ENCODE data around the gene GJB3. TPM values are rescaled to one million over a fixed set of nuclear protein-coding genes. Genes with fewer than 3 reads are reported as not detected.

The GJB3 gene
- polyA plus RNA-seq, 6 donors from 2014 or later = not detected

DNA sequence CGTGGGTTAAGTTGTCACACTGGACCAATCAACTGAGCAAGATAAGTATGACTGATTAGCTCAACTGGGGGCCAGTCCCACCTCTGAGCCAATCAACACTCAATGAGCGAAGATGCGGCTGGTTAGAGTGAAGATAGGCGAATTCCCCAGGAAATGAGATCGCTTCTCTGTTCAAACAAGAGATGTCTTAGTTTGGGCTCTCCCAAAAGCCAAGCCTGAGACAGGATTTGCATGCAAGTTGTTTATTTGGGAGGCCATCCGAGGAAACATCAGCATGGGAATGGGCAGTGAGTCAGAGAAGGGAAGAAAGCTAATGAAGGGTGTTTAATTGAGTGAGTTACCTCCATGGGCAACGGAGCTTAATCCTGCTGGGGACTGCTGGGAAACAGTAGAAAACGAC, 31.0 kb upstream of the GJB3 start:
- no peak for ATAC-seq (ENCODE audit: low read depth in 2 of 2)
- no peak for DNase-seq
- no peak overlapping the region for H3K27ac Mint-ChIP-seq

DNA sequence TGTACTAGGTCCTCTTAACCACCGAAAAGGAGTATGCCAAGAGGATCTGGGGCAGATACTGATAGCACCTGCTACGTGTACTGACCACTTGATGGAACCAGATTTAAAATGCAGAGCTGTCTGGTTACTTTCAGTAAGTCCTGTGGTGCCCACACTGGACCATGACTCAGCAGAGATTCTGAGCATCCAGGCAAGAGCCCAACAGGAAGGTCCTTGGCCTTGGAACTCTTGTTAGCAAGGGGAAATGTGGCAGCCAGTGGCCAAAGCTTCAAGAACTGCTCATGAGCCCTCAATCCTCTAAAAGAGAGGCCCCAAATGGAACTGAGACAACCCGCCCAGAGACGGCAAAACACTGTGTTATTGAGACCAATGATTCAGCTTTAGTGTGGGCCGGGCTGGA, 30.4 kb upstream of the GJB3 start:
- H3K27ac Mint-ChIP-seq = no peak overlapping the region
- no peaks in the 10 kb centered on the region for H3K36me3 Mint-ChIP-seq
- DNase-seq (no peak), ATAC-seq (ENCODE audit: low read depth in 2 of 2) (no peak)
- no peak overlapping the region for H3K4me3 Mint-ChIP-seq
- no peaks in the 10 kb centered on the region for H3K4me1 Mint-ChIP-seq
- H3K27me3 Mint-ChIP-seq = peaks cover 9 to 27% (median 25%) of the 10 kb centered on the region in 3 donors
- H3K9me3 Mint-ChIP-seq = peaks cover 0 to 1% (median 0%) of the 10 kb centered on the region in 7 donors

More for the DNA sequence above, 31.0 kb upstream of the GJB3 start:
- peaks cover 9 to 31% (median 27%) of the 10 kb centered on the region in 3 donors for H3K27me3 Mint-ChIP-seq
- H3K36me3 Mint-ChIP-seq = no peaks in the 10 kb centered on the region
- no peak overlapping the region for H3K4me3 Mint-ChIP-seq
- H3K9me3 Mint-ChIP-seq = peaks cover 0 to 1% (median 0%) of the 10 kb centered on the region in 7 donors
- no peaks in the 10 kb centered on the region for H3K4me1 Mint-ChIP-seq

DNA sequence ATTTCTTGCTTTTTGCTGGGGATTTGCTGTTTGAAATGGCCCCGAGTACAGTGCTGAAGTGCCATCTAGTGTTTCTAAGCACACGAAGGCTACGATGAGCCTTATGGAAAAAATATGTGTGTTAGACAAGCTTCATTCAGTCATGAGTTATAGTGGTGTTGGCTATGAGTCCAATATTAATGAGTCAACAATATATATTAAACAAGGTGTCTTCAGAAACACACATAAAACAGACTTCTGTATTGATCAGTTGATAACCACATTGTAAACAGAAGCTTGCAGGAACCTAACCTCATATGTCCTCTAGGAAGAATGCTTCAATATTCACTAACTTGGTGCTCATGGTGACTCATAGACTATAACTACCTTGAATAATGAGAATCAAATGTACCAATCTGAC, 27.9 kb upstream of the GJB3 start:
- no peaks in the 10 kb centered on the region for H3K36me3 Mint-ChIP-seq
- peaks cover 0 to 3% (median 0%) of the 10 kb centered on the region in 7 donors for H3K9me3 Mint-ChIP-seq
- no peak for DNase-seq

GRCh38 chr1:34754964-34755637, 25.9 kb upstream of the GJB3 start, which contains the start of gene GJB5:
GJB5 (plus strand) TSS chr1:34755047; CDS start chr1:34757331, 2,284 bp downstream.
- Mint-ChIP-seq H3K27ac (peak within 1 kb of the TSS in 1 of 6 donors; percentile 0), H3K9me3 (peaks cover 0 to 3% (median 0%) of the 10 kb centered on the region in 7 donors), H3K36me3 (no peaks in the 10 kb centered on the region), H3K4me1 (no peaks in the 10 kb centered on the region), H3K4me3 (peak within 1 kb of the TSS in 1 of 8 donors; percentile 77), H3K27me3 (peaks cover 9 to 25% (median 17%) of the 10 kb centered on the region in 3 donors)
- no peak for DNase-seq
- no peak for ATAC-seq (ENCODE audit: low read depth in 2 of 2)

More for the DNA sequence above, 27.9 kb upstream of the GJB3 start:
- no peak for ATAC-seq (ENCODE audit: low read depth in 2 of 2)
- no peaks in the 10 kb centered on the region for H3K4me1 Mint-ChIP-seq
- H3K27me3 Mint-ChIP-seq = peaks cover 13 to 19% (median 19%) of the 10 kb centered on the region in 3 donors
- no peak overlapping the region for H3K27ac Mint-ChIP-seq
- H3K4me3 Mint-ChIP-seq = no peak overlapping the region

DNA sequence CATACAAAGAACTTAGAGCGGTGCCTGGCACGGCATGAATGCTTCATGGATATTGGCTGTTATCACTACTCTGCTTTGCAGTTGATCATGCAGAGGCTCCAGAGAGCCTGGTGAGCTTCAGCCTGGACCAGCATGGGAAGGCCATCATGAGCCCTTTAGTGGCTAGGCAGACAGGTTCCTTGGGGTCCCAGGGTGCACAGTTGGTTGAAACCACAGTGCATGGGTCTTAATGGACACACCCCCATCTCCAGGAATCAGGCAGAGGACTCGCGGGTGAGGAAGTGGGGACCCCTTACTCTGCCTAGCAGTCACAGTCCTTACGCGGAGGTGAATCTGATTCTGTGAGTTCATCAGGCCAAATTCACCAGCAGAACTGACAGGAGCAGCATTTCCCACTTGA, 25.1 kb upstream of the GJB3 start:
- ATAC-seq (ENCODE audit: low read depth in 2 of 2) = no peak

DNA sequence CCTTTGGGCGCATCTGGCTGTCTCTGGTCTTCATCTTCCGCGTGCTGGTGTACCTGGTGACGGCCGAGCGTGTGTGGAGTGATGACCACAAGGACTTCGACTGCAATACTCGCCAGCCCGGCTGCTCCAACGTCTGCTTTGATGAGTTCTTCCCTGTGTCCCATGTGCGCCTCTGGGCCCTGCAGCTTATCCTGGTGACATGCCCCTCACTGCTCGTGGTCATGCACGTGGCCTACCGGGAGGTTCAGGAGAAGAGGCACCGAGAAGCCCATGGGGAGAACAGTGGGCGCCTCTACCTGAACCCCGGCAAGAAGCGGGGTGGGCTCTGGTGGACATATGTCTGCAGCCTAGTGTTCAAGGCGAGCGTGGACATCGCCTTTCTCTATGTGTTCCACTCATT, 23.6 kb upstream of the GJB3 start:
- DNase-seq = no peak
- Mint-ChIP-seq H3K4me1 (no peaks in the 10 kb centered on the region), H3K27me3 (peaks cover 9 to 26% (median 25%) of the 10 kb centered on the region in 3 donors), H3K4me3 (no peak overlapping the region), H3K36me3 (no peaks in the 10 kb centered on the region), H3K9me3 (peaks cover 0 to 3% (median 0%) of the 10 kb centered on the region in 7 donors), H3K27ac (no peak overlapping the region)
- no peak for ATAC-seq (ENCODE audit: low read depth in 2 of 2)

More for the DNA sequence above, 25.1 kb upstream of the GJB3 start:
- Mint-ChIP-seq H3K36me3 (no peaks in the 10 kb centered on the region), H3K27me3 (peaks cover 9 to 23% (median 18%) of the 10 kb centered on the region in 3 donors), H3K4me3 (peak overlapping the region in 1 of 8 donors; percentile 77), H3K27ac (no peak overlapping the region), H3K9me3 (peaks cover 0 to 3% (median 0%) of the 10 kb centered on the region in 7 donors), H3K4me1 (no peaks in the 10 kb centered on the region)
- no peak for DNase-seq

- Mint-ChIP-seq H3K36me3 (no peaks in the 10 kb centered on the region), H3K4me3 (no peak overlapping the region), H3K9me3 (peaks cover 0 to 3% (median 0%) of the 10 kb centered on the region in 7 donors), H3K4me1 (no peaks in the 10 kb centered on the region), H3K27me3 (peaks cover 12 to 32% (median 30%) of the 10 kb centered on the region in 3 donors), H3K27ac (no peak overlapping the region)
- DNase-seq = no peak
- no peak for ATAC-seq (ENCODE audit: low read depth in 2 of 2)
These were observed 22.3 kb upstream of the GJB3 start for GRCh38 chr1:34758751-34759150.

DNA sequence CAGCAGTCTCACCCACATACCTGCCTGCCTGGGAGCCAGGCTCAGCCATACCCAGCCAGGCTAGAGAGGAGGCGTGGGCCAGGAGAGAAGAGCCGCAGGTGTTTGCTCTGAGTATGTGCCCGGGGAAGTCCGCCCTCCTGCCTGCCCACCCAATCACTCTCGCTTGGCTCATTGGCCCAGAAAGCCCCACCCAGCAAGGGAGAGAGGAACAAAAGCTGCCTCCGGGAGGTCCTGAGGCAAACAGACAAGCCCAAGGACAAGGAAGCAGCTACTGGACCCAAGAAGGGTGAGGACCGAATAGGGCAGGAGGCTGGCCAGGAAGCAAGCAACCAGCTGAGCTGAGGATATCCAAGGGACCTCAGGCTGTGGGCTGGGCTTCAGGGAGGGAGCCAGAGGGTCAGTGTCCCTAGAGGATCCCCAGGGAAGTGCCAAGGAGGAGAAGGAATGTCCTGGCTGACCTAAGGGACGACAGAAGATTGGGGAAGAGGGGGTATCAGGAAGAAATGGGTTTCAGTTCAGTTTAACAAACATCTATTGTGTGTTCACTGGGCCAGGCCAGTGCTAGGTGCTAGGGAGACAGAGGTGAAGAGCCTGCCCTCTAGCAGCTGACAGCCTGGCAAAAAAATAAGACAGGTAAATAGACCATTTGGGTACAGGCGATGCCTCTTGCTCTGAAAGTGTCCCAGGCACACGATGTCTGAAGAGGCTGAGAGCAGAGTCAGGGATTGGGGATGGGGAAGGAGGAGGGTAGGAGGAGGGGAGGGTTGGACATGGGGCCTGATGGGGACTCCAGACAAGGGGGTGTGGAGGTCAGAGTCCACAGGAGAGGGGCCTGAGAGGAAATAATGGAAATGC, 21.3 kb upstream of the GJB3 start, which contains the start of gene GJB4:
Gene GJB4 (plus strand): TSS at position 238 of the 855 bp plus-strand sequence. CDS start 1,515 bp downstream, outside the sequence.
- Mint-ChIP-seq H3K36me3 (no peaks in the 10 kb centered on the region), H3K4me3 (no peak within 1 kb of the TSS), H3K27ac (peak within 1 kb of the TSS in 1 of 6 donors; percentile 7), H3K9me3 (peaks cover 0 to 3% (median 0%) of the 10 kb centered on the region in 7 donors), H3K4me1 (no peaks in the 10 kb centered on the region), H3K27me3 (peaks cover 12 to 30% (median 26%) of the 10 kb centered on the region in 3 donors)
- no peak for ATAC-seq (ENCODE audit: low read depth in 2 of 2)
- no peak for DNase-seq

- H3K9me3 Mint-ChIP-seq = peaks cover 0 to 3% (median 0%) of the 10 kb centered on the region in 7 donors
- H3K27me3 Mint-ChIP-seq = peaks cover 12 to 30% (median 26%) of the 10 kb centered on the region in 3 donors
- ATAC-seq (ENCODE audit: low read depth in 2 of 2) = no peak
- H3K36me3 Mint-ChIP-seq = no peaks in the 10 kb centered on the region
- no peak overlapping the region for H3K4me3 Mint-ChIP-seq
- no peaks in the 10 kb centered on the region for H3K4me1 Mint-ChIP-seq
- no peak overlapping the region for H3K27ac Mint-ChIP-seq
- DNase-seq = no peak
These were observed 19.7 kb upstream of the GJB3 start for GRCh38 chr1:34761176-34761761.

DNA sequence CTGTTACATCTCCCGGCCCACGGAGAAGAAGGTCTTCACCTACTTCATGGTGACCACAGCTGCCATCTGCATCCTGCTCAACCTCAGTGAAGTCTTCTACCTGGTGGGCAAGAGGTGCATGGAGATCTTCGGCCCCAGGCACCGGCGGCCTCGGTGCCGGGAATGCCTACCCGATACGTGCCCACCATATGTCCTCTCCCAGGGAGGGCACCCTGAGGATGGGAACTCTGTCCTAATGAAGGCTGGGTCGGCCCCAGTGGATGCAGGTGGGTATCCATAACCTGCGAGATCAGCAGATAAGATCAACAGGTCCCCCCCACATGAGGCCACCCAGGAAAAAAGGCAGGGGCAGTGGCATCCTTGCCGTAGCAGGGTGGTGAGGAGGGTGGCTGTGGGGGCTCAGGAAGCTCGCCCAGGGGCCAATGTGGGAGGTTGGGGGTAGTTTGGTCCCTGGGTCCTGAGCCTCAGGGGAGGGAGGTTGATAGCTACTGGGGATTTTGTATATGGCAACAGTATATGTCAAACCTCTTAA, 19.2 kb upstream of the GJB3 start:
- no peaks in the 10 kb centered on the region for H3K36me3 Mint-ChIP-seq

GRCh38 chr1:34762474-34763141, 18.4 kb upstream of the GJB3 start:
- H3K27me3 Mint-ChIP-seq = peaks cover 12 to 29% (median 26%) of the 10 kb centered on the region in 3 donors
- H3K27ac Mint-ChIP-seq = no peak overlapping the region
- no peaks in the 10 kb centered on the region for H3K4me1 Mint-ChIP-seq
- H3K9me3 Mint-ChIP-seq = peaks cover 0 to 3% (median 0%) of the 10 kb centered on the region in 7 donors
- H3K4me3 Mint-ChIP-seq = no peak overlapping the region
- no peaks in the 10 kb centered on the region for H3K36me3 Mint-ChIP-seq
- ATAC-seq (ENCODE audit: low read depth in 2 of 2) = no peak
- no peak for DNase-seq

More for the DNA sequence above, 19.2 kb upstream of the GJB3 start:
- peaks cover 0 to 3% (median 0%) of the 10 kb centered on the region in 7 donors for H3K9me3 Mint-ChIP-seq
- no peak overlapping the region for H3K4me3 Mint-ChIP-seq
- no peak for ATAC-seq (ENCODE audit: low read depth in 2 of 2)
- no peak for DNase-seq
- H3K27ac Mint-ChIP-seq = no peak overlapping the region
- no peaks in the 10 kb centered on the region for H3K4me1 Mint-ChIP-seq
- peaks cover 12 to 30% (median 26%) of the 10 kb centered on the region in 3 donors for H3K27me3 Mint-ChIP-seq

DNA sequence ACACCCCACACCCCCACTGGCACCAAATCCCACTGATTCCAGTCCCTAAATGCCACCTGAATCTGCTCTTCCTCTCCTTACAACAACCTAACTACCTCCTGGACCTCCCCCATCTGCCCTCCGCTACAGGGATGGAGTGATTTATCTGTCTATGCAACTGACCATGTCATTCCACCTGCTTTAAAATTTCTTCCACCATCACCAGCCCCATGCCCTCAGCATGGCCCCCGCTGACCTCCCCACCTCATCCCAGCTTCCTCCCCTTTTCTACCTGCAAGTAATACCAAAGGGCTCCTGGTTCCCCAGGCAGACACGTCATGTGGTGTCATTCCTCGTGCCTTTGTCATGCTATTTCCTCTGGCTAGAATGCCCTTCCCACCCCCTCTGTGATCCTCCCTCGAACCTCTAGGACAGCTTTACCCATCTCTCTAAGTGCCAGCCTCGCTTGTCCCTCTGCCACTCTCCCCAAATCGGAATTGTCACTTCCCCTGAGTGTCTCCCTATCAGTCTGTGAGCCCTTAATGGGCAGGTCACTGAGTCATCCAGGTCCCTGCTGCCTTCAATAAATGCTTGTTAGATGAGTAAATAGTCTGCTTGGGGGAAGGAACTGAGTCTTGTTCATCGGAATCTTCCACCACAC, 17.8 kb upstream of the GJB3 start:
- no peak overlapping the region for H3K4me3 Mint-ChIP-seq
- no peak for ATAC-seq (ENCODE audit: low read depth in 2 of 2)
- no peak overlapping the region for H3K27ac Mint-ChIP-seq
- no peaks in the 10 kb centered on the region for H3K9me3 Mint-ChIP-seq
- H3K4me1 Mint-ChIP-seq = no peaks in the 10 kb centered on the region
- H3K27me3 Mint-ChIP-seq = peaks cover 8 to 26% (median 23%) of the 10 kb centered on the region in 3 donors
- H3K36me3 Mint-ChIP-seq = no peaks in the 10 kb centered on the region
- DNase-seq = no peak

Measured in naive B cell (primary cell).